T47D (cell line): ENCODE data around the gene MYLK4.
A peak's percentile ranks its signal among the peaks of the same experiment; 100 is the strongest.

Source experiments
- DNase-seq, 2 experiments: peaks; one replicate each; pipeline versions ENCODE4 v3.0.0 to v3.0.0-alpha.2; 2011 to 2012; ENCODE audit warnings: low read depth in 1 of 2, low spot score in 1 of 2
- JUND ChIP-seq: IDR thresholded peaks from 2 replicates; pipeline ENCODE4 v1.6.1; 2012; ENCODE audit warnings: low read depth
- in situ Hi-C: cut with HindIII; loops from 2 replicates; pipeline ENCODE4 v1.10.0; 2016; ENCODE audit warnings: low sequenced_read_pairs, low pct_unique_long_range_greater_than_20kb

Gene MYLK4

DNA sequence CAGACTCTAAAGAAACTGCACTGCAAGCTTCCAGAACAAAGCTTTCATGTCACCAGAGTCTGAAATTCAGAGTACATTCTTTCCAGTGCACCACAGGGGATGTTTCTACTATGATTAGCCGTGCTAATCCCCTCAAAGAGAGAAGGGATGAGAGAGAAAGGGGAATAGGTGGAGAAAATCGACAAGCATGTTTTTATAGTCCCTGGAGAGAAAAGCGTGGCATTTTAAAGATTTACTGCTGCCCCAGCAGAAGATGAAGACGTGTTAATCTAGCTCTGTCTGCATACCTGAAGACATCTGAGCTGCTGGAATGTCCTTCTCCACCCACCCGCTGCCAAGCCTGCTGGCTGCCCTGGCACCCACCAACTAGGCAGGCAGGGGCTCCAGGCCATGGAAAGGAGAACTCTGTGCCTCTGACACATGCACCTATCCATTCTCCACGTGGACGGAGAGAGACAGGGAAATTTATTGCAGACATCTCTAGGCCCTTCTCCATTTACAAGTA lies 4.1 kb downstream of the MYLK4 start:
- no peak for DNase-seq
- no peak for TF ChIP-seq JUND
- in situ Hi-C loops: no loop called here

DNA sequence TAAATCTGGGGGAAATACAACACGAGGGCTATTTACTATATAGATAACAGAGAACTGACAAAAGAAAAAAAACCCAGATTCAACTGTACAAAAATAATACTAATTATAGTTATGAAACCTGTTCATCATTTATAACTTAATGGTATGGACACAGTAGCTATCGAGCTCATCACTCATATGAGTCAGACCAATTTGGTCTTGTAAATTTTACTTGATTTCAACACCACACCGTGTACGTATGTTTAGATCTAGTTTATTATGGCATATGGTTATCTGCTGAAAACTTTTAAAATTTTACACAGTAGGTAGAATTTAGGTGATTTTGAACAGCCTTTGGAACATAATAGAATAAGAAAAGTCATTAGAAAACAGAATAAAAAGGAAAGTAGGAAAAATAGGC lies 5.5 kb downstream of the MYLK4 start:
- in situ Hi-C loops: no loop called here
- TF ChIP-seq JUND: no peak
- DNase-seq: no peak

DNA sequence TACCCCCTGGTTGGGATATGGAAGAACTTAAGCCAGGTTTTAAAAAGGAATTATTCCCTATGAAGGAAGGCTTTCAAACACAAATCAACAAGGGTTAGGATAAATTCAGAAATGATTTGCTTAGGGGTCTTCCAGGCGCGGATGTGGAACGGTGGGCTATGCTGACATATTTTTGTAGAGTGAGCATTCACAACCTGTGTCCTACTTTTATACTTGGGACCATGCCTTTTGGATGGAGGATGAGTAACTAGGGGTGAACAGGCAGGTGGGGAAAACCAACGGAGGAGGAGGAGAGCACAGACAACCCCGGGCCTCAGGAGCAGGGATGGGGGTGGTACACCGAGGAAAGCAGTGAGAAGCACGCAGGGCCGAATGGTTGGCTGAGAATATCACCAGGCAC lies 5.9 kb downstream of the MYLK4 start:
- in situ Hi-C loops: no loop called here
- no peak for DNase-seq
- no peak for TF ChIP-seq JUND

DNA sequence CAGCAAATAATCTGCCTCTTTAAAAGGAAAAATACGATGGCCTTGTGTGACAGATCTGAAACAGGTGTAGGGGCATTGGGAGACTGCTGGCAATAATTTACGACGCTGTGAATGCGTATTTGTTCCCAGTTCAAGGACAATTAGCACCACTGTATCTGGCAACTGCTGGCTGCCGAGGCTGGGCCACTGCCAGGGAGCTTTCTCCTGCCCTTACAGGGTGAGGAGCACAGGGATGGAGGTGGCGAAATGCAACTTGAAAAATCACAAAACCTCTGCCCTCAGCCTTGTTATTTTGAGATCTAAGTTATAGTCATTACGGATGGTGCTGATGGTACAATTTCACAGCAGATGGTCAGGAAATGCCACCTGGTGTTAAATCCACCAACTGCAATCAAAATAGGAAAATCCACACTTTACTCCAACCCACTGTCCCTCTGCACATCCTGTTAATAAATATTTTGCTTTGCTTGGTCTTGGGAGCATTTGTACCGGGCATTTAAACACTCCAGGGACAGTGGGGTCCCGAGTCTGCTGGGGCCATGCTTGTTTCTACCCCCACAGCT lies 6.4 kb downstream of the MYLK4 start:
- TF ChIP-seq JUND: no peak
- in situ Hi-C loops: no loop called here
- DNase-seq: peak in 1 of 2 experiments; percentile 42

DNA sequence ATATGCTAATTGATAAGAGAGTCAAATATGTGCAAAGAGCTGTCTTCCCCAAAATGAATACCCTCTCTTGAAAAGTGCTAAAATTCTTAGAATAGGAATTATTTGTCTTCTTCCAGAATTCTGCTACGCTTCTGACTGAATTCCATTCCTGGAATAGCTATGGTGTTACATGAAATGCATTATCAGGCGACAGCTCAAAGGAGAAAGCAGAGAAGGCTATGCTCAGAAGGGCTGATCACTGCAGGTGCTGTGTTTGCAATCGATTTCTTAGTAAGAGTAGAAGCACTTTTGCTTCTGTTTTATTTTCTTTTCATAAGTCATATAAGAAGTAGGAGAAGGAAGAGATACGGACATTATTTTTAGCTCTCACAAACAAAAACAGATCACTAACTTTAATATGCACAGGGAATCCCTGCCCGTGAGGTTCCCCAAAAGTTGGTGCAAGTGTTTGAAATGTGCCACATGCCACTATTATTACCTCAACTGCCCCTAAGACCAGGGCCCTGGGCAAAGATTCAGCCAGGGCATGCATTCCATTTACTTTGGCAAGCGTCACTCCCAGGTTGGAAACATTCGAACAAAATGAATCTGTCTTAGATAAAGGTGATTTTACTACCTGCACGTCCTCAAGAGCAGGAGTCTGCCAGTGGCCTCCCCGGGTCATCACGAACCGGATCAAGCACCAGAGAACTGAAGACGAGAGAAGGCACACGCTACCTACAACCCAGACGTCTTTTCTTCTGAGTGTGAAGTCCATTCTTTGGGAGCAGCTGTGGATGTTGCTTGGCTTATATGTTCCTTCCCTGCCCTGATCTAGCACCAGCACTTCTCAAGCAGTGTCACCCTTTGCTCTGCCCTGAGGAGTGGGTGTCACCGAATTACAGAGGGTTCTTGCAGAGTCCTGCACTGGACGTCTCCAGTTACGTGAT lies 7.2 kb downstream of the MYLK4 start:
- in situ Hi-C loops: no loop called here
- DNase-seq: no peak
- no peak for TF ChIP-seq JUND

DNA sequence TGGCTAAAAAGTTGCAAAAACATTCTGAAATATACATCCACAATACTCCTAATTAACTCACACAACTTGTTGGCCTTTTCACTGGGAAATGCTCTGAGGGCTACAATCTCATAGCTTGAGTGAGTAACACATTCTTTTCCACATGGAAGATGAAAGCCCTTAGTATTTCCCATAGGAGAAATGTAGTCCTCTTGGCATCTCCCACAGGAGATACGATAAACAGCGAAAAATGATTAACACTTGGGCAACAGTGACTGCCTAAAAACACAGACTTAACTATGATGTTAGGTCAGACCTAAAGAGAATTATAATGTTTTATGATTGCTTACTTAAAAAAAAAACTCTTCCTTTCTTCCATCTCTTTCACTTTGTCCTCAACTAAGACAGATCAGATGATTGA lies 9.0 kb downstream of the MYLK4 start:
- in situ Hi-C loops: no loop called here
- no peak for DNase-seq
- TF ChIP-seq JUND: no peak

DNA sequence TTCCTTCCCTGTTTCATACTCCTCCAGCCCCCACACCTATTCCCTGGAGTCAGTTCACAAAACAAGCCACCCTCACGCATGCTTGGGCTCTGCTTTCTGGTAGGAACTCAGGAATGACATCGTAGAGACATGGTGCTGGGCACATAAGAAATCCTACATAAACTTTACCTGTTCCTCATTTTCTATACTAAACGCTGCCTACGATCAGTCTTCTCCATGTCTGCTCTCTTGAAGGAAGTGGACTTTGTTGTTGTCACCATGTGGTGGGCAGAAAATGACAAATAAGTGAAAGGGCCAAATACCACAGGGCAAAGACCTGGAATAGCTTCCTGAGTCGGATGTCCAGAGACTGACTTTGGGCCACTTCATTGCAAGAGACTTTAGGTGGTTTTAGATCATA lies 10.1 kb downstream of the MYLK4 start:
- no peak for TF ChIP-seq JUND
- DNase-seq: no peak
- in situ Hi-C loops: no loop called here

DNA sequence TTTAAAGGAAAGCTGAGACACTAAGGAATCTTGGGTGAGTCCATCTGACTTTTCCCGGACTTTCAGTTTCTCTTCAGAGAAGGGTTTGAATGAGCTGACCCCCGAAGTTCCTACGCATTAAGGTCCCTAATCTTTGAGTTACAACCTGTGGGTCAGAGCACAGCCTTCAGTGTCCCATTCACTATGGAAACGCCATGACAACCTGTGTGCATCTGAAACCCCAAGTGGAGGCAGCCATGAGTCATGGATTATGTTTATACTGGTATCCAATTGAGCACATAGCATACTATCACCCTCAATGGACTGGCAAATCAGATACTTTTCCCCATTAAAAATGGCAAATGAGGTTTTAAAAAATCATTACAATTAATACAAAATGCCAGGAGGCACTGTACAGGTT lies 11.4 kb downstream of the MYLK4 start:
- TF ChIP-seq JUND: no peak
- DNase-seq: peak in 1 of 2 experiments; percentile 36
- in situ Hi-C loops: no loop called here

DNA sequence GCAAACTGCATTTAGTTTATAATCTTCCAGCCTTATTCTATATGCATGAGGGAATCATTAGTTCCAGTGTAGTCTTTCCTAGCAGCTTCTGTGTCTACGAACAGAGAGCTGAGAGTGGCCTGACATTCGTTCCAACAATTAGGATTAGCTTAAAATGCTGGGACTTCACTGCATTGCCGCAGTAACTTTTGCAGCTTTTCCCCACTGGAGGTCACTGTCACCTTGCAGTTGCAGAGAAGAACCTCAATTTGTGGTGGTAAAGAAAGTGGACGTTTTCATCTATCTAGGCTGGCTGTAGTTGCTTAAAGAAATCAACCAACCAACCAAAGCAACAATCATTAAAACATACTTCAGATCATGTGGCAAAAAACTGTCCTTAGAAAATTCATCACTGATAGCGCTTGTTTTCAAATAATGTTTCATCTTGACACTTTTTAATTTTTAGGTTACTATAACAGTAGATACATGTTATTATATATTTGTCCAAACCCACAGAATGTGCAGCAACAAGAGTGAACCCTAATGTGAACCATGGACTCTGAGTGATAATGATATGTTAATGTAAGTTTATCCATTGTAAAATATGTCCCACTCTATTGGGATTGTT lies 12.2 kb downstream of the MYLK4 start:
- DNase-seq: peak; percentile 61 to 78
- no peak for TF ChIP-seq JUND
- in situ Hi-C loops: no loop called here

DNA sequence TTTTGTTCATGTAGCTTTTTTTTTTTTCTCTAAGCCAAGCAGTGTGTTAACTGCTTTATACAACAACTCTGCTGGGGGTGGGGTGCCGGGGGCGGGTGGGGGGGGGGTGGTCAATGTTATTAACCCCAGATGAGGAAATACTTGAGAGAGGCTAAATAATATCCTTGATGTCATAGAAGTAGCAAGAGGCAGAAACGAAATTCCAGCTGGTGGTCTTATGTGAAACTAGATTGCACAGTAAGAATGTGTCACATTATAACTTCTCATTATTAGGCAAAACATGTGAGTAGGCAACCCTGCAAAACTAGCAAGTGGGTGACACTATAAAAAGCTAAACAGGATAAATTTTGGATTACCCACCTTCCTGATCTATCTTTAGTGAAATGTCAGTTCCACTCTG lies 12.8 kb downstream of the MYLK4 start:
- no peak for DNase-seq
- in situ Hi-C loops: no loop called here
- TF ChIP-seq JUND: no peak

DNA sequence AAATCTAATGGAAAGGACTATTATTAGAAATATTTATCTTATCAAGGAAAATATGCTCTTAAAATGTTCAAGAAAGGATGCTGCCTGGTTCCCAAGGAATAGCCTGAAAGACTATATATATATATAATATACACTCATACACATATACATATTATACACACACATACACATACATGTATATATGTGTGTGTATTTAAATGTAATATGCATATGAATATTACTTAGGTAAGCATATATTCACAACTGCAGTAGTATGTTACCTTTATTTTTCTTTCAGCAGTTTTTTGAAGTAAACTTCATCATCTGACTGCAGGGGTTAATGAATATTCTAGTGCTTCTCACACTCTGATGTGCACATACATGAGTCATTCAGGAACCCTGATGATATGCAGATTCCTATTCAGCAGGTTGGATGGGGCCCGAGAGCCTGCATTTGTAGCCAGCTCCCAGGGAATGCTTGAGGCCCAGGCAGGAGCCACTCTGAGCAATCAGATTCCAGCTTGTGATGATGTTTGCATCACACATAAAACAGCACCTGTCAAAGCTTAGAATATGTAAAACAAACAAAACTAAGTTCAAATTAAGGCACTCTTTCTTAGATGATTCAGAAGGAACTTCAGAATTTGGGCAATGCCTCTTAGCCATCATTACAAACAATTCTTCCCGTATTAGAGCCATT lies 16.1 kb downstream of the MYLK4 start:
- in situ Hi-C loops: no loop called here
- TF ChIP-seq JUND: no peak
- no peak for DNase-seq

DNA sequence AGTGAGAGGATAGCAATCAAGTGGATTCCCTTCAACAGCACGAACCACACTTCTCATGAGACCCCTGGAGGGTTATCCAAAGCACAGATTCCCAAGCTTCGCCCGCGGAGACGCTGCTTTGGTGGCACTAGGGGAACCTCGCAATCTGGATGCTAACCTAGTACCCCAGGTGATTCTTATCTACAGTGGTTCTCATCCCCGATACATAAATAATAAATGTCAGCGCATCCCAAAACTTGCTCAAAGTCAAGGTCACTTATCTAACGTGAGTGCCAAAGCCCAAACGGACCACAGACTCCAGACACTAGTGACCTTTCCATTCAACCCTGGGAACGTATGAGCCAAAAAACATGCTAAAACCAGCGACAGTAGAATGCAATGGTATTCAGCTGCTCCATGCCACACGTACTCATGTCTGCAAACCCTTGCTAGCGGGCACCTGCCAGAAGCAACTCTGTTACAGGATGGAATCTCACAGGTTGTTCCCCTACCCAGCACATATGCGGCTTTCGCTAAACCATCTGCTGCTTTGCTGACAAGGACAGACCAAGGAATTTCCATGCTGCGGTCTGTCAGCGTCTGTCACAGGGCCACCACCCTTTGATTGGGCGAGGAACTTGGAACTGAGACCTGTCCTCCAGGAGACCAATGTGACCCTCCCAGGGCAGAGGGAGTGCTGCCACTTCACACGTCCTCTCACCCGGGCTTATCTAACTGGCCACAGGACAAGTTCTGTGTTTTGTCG lies 16.8 kb downstream of the MYLK4 start:
- no peak for TF ChIP-seq JUND
- in situ Hi-C loops: no loop called here
- no peak for DNase-seq
